ENCODE results near the gene TEX36.

- TF ChIP-seq EZH2 (IDR thresholded peaks at IDR 0.05; ENCODE audit: borderline replicate concordance, insufficient read depth, low read length, poor library complexity, severe bottlenecking) (no peak), CTCF (IDR thresholded peaks at IDR 0.05; ENCODE audit: poor library complexity, severe bottlenecking) (no peak)
These were observed 44.0 kb upstream of the TEX36 start for GRCh38 chr10:125726914-125727313.
